ENCODE measurements around the gene MEX3D.

GRCh38 chr19:1609680-1610474 is 41.8 kb upstream of the MEX3D start:
- TF ChIP-seq SPI1 (IDR thresholded peaks at IDR 0.05; ENCODE audit: low read depth, low read length) (no peak), POLR2A (IDR thresholded peaks at IDR 0.05; ENCODE audit: low read depth, low read length) (no peak)
